Hindlimb muscle (tissue), 1 donor: ENCODE data around the gene BRMS1. TPM values are rescaled to one million over a fixed set of nuclear protein-coding genes. Genes with fewer than 3 reads are reported as not detected.
"Not testable (repeated sequence)": the region's sequence is repeated elsewhere in the genome, so short reads cannot be mapped to it uniquely, and the experiment has no call there.

Source experiments
- DNase-seq: peaks from one replicate; pipeline ENCODE4 v3.0.0-alpha.2; 2013
- polyA plus RNA-seq: library from polyadenylated mRNA; unstranded; fragments of 120-200 nt; gene quantifications from one replicate; pipeline ENCODE4 v1.2.1, GENCODE V29; 2013; ENCODE audit not compliant: insufficient read length

The BRMS1 gene
- polyA plus RNA-seq, 1 donor: 21.8 TPM

GRCh38 chr11:66322732-66323427, 22.0 kb downstream of the BRMS1 start:
- no peak for DNase-seq

- no peak for DNase-seq
Observed at GRCh38 chr11:66321606-66322005, 23.3 kb downstream of the BRMS1 start.

GRCh38 chr11:66320748-66321147, 24.2 kb downstream of the BRMS1 start:
- DNase-seq: not testable (repeated sequence)

- DNase-seq: not testable (repeated sequence)
Observed at GRCh38 chr11:66320289-66320688, 24.6 kb downstream of the BRMS1 start.

GRCh38 chr11:66318600-66318970, 26.3 kb downstream of the BRMS1 start:
- DNase-seq: no peak

GRCh38 chr11:66317723-66318599, 26.9 kb downstream of the BRMS1 start:
- no peak for DNase-seq

- DNase-seq: no peak
Observed at GRCh38 chr11:66317322-66317722, 27.6 kb downstream of the BRMS1 start.

- peak; percentile 87 for DNase-seq
Observed at GRCh38 chr11:66316849-66317251, 28.1 kb downstream of the BRMS1 start, which contains the start of gene CD248. Gene CD248, minus strand, starts transcription at chr11:66317044. Its CDS starts 17 bp downstream, at chr11:66317027.

- DNase-seq: no peak
Observed at GRCh38 chr11:66315921-66316811, 28.7 kb downstream of the BRMS1 start.

- no peak for DNase-seq
Observed at GRCh38 chr11:66315498-66315885, 29.4 kb downstream of the BRMS1 start.

GRCh38 chr11:66314561-66315497, 30.1 kb downstream of the BRMS1 start:
- no peak for DNase-seq

GRCh38 chr11:66314186-66314501, 30.8 kb downstream of the BRMS1 start:
- DNase-seq: no peak

- peak; percentile 86 for DNase-seq
Observed at GRCh38 chr11:66313321-66314185, 31.4 kb downstream of the BRMS1 start.

GRCh38 chr11:66312549-66313320, 32.2 kb downstream of the BRMS1 start:
- peak; percentile 98 for DNase-seq

GRCh38 chr11:66311965-66312548, 32.8 kb downstream of the BRMS1 start:
- DNase-seq: peak; percentile 95

- no peak for DNase-seq
Observed at GRCh38 chr11:66311470-66311964, 33.4 kb downstream of the BRMS1 start.

GRCh38 chr11:66310803-66311440, 34.0 kb downstream of the BRMS1 start:
- not testable (repeated sequence) for DNase-seq

- DNase-seq: no peak
Observed at GRCh38 chr11:66310324-66310723, 34.6 kb downstream of the BRMS1 start.

GRCh38 chr11:66309475-66309874, 35.4 kb downstream of the BRMS1 start:
- DNase-seq: no peak
